HG02759 (cell line): ENCODE data around the gene HS3ST3A1.

Experiments used
- ATAC-seq: cut with Tn5 transposase; IDR thresholded peaks from one replicate; pipeline ENCODE4 v1.9.1; 2021; ENCODE audit warnings: mild to moderate bottlenecking, moderate library complexity; ENCODE audit not compliant: unreplicated experiment

The HS3ST3A1 gene

DNA sequence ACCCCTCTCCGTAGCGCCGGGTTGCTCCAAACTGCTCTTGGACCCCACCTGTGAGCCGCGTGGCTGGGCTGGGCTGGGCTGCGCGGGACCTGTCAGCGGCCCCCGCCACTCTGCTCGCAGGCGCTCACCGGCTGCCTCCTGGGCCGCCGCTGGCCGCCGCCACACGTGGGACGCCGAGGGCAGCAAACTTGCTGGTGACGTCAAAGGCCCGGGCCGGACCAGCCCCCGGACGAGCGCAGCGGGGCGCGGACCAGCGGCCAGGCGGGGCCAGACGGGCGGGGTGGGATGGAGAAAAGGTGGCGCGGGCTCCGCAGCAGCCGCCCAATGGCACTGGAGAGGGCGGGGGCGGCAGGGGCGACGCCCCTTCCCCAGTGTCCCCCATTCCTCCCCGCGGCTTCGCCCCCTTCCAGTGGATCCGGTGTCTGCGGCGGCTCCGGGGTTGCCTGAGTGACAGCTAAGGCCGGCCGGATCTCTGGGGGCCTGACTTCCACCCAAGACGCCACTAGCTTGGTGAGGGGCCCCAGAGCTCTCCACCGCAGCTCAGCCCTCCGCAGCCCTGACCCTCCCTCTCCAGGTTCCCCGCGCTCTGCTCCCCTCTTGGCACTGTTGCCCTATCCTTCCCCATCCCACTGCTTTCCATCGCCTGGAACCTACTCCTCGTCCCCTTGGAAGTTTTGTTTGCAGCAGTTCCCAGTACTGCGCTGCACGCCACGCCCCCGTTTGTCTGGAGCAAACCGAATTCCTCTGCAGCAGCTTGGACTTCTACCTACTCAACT lies at the start of gene HS3ST3A1:
Gene HS3ST3A1 (minus strand): TSS at position 154 of the 776 bp plus-strand sequence. CDS start 800 bp downstream, outside the sequence.
- ATAC-seq, result no peak

GRCh38 chr17:13650096-13650675 lies 48.5 kb upstream of the HS3ST3A1 start:
- ATAC-seq, result no peak

- ATAC-seq, result no peak
Observed at GRCh38 chr17:13647543-13648021, 45.9 kb upstream of the HS3ST3A1 start.

- ATAC-seq, result no peak
Observed at GRCh38 chr17:13646969-13647542, 45.3 kb upstream of the HS3ST3A1 start.

DNA sequence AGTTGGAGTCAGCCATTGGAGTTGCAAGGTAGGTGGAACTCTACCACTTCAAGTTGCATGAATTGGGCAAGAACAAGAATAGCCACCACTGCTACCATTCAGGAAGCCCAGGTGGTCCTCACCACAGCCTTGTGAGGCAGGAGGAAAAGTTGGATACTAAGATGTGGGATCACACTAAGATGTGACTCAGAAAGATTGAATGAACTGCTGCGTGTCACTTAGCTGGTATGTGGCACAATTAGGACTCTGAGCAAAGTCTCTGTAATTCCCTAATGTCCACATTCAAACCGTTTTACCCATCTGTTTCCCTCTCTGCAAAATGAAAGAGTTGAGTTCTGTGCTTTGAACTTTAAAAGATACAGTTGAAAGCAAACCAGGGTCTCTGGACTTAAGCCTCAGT lies 44.7 kb upstream of the HS3ST3A1 start:
- ATAC-seq, result no peak

DNA sequence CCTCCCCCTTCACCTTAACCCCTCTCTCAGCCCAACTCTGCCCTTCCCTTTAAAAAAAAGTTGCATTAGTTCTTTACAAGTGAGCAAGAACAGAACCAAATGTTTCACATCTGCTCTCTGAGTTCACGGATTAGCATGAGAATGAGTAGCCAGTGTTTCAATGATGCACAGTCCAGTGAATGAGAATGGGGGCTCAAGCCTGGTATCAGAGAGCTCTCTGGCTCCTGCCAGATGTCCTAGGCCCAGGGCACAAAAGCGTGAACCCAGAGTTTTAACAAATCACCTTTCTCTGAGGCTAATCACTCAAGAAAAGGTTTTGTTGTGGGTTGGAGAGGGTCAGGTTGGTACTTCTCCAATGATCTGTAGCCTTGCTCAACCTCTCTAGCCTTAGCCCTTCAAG lies 41.5 kb upstream of the HS3ST3A1 start:
- ATAC-seq, result no peak

- no peak for ATAC-seq
Observed at GRCh38 chr17:13642188-13642587, 40.5 kb upstream of the HS3ST3A1 start.

DNA sequence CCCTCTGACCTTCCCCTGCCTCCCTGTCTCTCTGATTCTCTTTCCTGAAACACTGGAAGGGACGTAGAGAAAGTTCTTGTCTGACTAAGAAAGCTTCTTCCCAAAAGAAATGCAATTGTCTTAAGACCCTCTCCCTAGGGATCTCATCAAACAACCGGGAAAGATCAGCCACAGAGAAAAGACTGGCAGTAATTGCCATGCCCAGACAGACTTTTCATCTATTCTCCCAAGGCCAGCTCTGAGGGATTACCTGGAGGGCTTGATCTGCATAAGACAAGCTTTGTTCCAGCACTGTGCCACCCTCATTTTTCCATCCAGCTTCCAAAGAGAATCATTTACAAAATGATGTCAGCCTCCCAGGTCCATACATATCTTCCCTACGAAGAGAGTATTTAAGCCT lies 38.8 kb upstream of the HS3ST3A1 start:
- no peak for ATAC-seq

GRCh38 chr17:13638855-13639458 lies 37.2 kb upstream of the HS3ST3A1 start:
- no peak for ATAC-seq

DNA sequence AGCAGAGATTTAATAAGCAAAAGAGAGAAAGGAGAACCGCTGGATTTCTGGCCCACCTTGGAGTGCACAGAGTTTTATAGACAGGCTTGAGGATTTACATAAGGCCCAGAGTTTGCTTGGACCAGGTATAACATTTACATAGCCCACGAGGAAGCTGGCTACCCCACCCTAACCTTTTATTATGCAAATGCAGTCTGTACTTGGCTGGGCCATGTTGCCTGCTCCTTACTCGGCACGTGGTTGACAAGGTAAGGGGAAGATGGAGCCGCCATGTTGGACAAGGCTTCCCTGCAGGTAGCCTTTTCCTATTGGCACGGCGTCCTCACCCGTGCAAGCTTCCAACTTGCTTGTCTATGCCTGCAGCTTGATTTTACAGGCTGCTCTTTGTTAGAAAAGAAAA lies 35.2 kb upstream of the HS3ST3A1 start:
- ATAC-seq, result no peak

DNA sequence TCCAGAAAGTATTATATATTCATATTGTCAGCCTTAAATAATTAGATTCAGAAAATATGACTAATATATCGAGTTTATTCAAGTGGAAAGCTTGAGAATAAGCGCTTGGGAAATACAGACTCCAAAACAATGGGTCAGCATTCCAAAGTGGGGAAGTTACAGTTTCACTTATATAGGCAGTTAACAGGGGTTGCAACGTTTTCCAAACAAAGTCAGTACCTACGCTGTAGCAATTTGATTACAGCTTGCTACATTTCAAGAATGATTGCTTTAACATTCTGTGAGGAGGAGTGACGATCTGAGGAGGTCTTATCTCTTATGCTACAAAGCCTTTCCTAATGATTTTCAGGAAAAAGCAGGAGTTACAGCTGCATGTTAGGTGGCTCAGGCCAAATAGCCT lies 34.2 kb upstream of the HS3ST3A1 start:
- no peak for ATAC-seq

- ATAC-seq, result no peak
Observed at GRCh38 chr17:13634021-13634420, 32.3 kb upstream of the HS3ST3A1 start.

- ATAC-seq, result no peak
Observed at GRCh38 chr17:13631529-13631928, 29.8 kb upstream of the HS3ST3A1 start.

DNA sequence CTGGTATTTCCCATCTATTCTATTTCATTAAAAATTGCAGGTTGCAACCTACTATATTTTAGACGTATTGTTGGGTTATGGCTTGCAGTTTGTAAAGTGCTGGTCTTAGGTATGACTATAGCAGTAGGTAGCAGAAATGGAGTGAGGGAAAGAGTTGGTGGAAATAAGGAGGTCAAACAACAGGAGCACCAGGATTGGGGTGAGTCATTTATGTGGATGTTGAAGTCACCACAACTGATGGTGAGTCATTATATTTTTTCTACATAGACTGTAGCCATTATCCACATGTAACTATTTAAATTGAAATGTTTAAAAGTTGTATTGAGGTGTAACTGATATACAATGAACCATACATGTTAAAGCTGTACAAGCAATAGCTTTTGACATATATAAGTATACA lies 25.0 kb upstream of the HS3ST3A1 start:
- ATAC-seq, result no peak

- no peak for ATAC-seq
Observed at GRCh38 chr17:13619462-13619861, 17.7 kb upstream of the HS3ST3A1 start.

DNA sequence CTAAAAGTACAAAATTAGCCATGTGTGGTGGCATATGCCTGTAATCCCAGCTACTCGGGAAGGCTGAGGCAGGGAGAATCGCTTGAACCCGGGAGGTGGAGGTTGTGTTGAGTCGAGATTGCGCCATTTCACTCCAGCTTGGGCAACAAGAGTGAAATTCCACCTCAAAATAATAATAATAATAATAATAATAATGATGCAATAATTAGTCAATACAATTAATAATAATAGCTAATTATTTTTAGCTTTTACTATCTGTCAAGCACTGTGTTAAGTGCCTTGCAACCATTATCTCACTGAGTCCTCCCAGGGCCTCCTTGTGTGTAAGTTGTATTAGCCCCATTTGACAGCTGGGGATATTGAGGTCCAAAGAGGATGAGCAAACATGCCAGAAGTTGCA lies 14.3 kb upstream of the HS3ST3A1 start:
- no peak for ATAC-seq

- ATAC-seq, result no peak
Observed at GRCh38 chr17:13609941-13610340, 8.2 kb upstream of the HS3ST3A1 start.

- no peak for ATAC-seq
Observed at GRCh38 chr17:13601322-13601775, 380 bp downstream of the HS3ST3A1 start.

- no peak for ATAC-seq
Observed at GRCh38 chr17:13600475-13601321, 1.0 kb downstream of the HS3ST3A1 start.

DNA sequence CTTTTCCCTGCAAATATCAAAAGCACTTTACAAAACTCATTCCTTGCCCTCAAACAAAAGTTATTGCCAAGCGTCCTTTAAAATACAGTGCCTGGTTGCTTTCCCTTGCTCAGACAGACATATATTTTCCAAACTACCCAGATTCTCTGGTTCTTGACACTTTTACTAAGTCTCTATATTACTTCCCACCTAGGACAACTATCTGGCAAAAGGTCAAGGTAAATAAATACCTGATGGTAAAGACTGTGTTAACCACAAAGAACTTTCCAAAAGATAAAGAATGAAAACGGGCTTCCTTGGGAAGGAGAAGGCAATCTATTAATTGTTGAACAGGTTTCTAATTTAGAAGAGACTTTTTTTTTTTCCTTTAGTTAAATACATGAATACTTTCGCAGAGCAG lies 1.9 kb downstream of the HS3ST3A1 start:
- ATAC-seq, result no peak

- ATAC-seq, result no peak
Observed at GRCh38 chr17:13599168-13599577, 2.6 kb downstream of the HS3ST3A1 start.
